Esophagus squamous epithelium (tissue), 4 donors: ENCODE measurements around the gene HIVEP1.

Experiments
- POLR2A ChIP-seq, 4 donors: fragments of 450-650 bp; IDR thresholded peaks; one replicate each; pipeline ENCODE4 v1.6.1; 2017; ENCODE audit warnings: antibody characterized with exemption in 4 of 4, mild to moderate bottlenecking in 4 of 4, moderate library complexity in 3 of 4
- TF ChIP-seq, protein P1 (sequence below), 6 experiments: fragments of 450-650 bp in 4 of 6; fragments of 200-600 bp in 2 of 6; sonication (generic) in 2 of 6; IDR thresholded peaks; one replicate each; pipeline ENCODE4 v1.5.1; 2016 to 2019; ENCODE audit warnings: antibody characterized with exemption in 6 of 6, mild to moderate bottlenecking in 4 of 6, moderate library complexity in 4 of 6

DNA sequence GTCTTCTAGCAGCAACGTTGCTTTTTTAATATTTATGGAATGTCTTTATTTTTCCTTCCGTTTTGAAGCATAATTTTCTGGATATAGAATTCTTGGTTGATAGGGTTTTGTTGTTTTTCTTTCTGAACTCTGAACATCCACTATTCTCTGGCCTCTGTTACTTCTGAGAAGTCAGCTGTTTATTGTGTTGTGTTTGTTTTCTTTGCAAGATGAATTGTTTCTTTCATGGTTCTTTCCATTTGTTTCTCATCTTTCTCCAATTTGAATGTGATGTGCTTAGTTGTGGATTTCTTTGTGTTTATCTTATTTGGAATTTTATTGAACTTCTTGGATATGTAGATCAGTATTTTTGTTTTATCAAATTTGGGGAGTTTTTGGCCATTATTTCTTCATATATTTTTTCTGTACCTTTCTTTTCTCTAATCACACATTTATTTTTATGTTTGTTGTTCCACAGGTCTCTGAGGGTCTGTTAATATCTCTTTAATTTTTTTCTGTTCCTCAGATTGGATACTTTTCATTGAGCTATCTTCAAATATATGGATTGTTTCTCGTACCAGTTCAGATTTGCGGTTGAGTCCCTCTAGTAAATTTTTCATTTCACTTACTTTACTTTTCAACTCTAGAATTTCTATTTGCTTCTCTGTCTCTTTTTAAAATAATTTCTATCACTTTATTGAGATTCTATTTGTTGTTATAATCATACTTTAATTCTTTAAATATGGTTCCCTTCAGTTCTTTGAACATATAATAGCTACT is 18.0 kb downstream of the HIVEP1 start:
- TF ChIP-seq, protein P1, sequence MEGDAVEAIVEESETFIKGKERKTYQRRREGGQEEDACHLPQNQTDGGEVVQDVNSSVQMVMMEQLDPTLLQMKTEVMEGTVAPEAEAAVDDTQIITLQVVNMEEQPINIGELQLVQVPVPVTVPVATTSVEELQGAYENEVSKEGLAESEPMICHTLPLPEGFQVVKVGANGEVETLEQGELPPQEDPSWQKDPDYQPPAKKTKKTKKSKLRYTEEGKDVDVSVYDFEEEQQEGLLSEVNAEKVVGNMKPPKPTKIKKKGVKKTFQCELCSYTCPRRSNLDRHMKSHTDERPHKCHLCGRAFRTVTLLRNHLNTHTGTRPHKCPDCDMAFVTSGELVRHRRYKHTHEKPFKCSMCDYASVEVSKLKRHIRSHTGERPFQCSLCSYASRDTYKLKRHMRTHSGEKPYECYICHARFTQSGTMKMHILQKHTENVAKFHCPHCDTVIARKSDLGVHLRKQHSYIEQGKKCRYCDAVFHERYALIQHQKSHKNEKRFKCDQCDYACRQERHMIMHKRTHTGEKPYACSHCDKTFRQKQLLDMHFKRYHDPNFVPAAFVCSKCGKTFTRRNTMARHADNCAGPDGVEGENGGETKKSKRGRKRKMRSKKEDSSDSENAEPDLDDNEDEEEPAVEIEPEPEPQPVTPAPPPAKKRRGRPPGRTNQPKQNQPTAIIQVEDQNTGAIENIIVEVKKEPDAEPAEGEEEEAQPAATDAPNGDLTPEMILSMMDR (IDR thresholded peaks at IDR 0.05): no peak
- no peak for TF ChIP-seq POLR2A (IDR thresholded peaks at IDR 0.05)
